Measurements from ENCODE around the gene PTPRC.

PTPRC gene

DNA sequence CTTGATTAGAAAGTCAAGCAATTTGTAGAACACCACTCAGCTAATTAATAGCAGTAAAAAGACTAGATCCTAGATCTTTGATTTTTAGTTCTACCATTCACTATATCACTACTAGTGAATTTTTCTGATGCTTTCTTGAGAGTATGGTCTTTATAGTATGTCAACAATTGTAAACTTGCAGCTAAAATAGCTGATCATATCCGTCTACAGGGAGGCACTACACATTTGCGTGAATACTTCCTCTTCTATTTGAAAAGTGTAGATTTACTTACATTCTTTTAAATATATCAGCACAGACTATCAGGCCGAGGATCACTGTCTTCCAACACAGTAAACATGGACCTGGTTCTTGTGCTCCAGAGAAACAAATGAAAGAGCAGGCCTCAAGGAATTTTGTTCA, 18.6 kb upstream of the PTPRC start:
- no peak for DNase-seq (ENCODE audit: low spot score)

DNA sequence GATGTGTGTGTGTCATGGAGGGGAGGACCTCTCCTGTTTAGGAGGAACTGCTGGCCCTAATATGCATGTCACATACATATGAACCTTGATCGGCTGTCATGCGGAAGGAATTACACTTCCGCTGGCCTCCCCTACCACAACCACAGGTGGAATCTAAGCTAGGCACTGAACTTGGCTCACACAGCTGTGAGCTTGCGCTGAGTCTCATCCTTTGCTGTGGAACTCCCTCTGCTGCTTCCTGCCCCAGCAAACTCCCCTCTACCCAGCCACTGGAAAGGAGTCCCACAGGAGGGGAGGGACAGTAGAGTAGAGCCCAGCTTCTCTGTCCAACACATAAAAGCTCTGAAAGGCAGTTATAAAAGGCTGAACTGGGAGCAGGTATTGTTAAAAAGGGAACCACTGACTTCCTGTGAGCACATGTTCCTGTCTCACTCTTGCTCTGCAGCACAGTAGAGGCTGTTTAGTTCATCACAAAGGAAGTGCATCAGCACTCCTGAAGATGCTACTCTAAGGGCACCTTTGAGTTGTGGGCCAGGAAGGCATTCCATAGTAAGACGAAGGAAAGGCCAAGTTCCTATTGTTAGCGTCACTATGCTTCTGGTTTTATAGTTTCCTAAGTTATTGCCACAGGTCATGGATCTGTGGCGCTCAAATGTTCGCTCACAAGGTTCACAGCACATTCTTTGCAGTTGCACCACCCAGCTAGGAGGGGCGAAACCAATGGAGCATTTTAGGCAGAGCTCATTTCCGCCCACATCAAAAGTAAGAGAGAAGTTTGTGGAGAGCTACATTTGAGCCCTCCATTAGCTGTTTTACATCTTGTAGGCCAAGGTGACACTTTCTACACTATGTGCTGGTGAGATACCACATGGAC, 17.7 kb upstream of the PTPRC start:
- DNase-seq (ENCODE audit: low spot score), result peak; percentile 19

DNA sequence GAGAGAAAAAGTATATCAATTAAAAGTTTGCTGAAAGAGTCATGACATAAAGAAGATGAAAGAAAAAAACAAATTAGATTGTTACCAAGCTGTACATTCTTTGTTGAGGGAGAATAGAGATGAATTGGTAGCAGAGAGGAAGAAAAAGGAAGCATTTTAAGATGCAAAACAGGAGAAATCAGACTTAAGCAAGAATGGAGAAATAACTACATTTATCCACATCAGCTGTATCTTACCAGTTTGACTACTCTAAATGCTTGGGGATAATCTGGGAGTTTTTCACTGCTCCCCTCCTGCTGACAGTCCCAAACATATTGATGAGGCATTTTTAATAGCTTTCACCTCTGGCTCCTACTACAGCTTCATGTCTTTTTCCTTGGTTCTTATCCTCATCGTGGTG, 16.8 kb upstream of the PTPRC start:
- DNase-seq (ENCODE audit: low spot score), result no peak

DNA sequence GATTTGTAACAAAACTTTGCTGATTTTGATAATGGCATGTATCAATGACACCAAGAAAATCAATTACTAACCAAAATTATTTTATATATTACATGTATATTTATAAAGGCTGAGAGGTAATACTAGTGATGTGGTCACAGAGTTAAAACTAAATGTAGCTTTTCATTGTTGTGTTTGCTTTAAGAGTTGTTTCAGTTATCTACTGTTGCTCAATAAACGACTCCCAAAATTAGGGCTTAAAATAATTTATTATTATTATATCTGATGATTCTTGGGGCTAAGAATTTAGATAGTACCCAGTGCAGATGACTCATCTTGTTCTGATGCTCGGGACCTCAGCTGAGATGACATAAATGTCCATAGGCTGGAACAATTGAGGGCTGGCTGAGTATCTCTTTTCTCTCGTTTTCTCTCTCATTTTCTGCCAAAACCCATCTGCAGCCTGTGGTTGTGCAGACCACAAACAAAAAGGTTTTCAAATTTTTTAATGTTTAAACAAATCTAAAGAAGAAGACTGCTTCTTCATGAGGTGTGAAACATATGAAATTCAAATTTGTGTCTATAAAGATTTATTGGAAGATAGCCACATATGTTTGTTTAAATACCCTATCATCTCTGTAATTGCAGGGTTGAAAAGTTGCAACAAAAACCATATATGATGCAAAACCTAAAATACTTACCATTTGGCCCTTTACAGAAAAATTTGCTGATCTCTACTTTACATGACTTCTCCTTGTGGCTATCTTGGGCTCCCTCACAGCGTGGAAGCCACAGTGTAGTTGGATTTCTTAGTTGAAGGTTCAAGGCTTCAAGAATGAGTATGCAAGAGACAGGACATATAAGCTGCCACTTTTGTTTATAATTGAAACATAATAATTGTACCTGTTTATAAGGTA, 14.8 kb upstream of the PTPRC start:
- DNase-seq (ENCODE audit: low spot score), result no peak

DNA sequence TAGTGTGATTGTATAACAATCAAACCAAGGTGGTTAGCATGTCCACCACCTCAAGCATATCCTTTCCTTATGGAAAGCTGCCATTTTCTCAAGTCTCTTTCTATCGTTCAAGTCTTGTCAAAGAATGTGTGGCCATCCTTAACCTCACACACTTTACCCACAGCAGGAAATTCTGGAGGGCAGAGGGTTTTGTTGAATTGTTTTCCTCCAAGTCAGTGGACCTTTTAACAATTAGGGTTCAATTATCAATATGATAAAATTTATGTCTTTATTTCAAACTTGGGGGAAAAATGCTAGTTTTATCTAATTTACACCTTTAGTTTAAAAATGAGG, 14.2 kb upstream of the PTPRC start:
- DNase-seq (ENCODE audit: low spot score), result no peak

DNA sequence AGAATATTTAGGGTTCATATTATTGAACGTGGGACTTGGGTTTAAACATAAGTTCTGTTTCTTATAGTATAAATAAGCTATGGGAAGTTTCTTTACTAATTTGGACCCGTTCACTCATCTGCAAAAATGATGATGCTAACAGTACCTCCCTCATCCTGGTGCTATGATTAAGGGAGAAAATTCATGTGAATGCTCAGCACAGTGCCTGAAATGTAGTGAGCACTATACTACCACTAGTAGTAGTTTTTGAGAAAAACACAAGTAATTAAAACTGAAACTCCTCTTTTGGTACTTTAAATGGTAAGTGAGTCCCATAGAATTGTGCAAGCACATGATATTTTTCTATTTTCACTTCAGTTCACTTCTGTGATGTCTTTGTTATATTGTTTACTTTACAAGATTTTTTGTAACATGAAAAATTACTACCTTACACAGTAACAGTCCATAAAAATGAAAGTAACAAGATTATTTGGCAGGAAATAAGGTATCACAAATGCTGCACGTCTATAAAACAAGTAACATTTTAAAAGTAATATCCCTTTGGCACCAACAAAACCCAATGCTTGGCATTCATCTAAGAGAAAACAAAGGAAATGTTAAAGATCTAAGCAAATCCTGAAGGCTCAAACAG, 11.3 kb upstream of the PTPRC start:
- DNase-seq (ENCODE audit: low spot score), result no peak

DNA sequence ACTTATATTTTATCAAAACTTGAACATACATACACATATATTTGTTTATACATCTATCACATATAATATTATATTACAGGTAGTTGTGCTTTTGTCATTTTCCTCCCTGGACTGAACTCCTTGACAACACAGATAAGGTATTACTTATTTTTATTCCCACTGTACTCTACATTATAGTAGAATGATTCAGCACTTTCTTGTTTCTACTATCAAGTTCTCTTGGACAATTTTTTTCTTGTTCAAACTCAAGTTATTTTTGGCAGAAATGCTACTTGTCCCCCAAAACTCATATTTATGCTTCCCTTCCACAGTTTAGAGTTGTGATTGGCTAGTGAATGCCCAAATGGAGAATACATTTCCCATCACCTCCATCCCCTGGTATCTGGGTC, 10.8 kb upstream of the PTPRC start:
- no peak for DNase-seq (ENCODE audit: low spot score)

DNA sequence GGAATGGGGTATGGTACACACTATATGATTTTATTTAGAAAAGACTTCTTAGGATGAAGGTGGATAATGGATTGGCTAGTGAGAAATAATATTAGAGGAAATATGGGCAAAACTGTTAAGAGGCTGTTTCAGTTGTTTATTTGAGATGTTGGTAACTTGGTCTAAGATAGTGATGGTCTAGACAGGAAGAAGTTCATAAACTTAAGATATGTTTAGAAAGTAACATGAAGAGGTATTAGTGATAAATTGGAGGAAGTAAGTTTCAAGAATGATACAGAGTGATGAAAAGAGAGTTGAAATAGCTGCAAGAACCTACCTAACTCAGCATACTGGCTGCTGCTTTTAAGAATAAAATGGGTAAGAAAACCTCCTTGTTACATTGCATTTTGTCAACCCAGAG, 9.2 kb upstream of the PTPRC start:
- no peak for DNase-seq (ENCODE audit: low spot score)

DNA sequence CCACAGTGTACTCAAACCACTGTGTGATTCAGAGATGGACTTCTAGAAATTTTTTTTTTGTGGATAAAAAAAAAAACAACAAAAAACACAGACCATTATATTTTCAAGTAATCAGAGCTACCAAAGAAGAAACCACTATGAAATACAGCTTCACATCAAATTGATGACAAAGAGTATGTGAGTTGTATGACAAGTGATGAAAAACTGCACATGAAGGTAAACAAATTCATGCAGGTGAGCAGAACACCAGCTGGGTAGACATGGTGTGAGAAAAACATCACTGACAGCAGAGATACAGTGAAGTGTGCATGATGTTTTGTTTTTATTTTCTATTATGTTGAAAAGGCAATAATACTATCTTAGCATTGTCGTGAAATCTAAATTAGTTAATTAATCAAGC, 8.0 kb upstream of the PTPRC start:
- no peak for DNase-seq (ENCODE audit: low spot score)

DNA sequence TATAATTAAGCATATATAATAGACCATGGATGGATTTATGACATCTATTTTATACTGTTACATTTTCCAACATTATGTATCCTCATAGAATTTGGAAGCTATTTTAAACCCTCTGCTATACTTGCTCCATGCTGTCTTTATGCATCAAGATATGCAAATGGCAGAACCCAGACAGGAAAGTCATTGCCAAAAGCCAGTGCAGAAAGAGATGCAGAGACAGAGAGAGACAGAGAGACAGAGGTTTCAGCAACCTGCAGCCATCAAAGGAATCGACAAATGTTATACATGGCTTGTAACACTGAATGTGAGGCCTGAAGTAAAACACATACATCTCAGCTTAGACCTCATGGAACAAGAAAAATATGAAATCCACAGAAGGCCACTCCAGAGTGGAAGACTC, 7.5 kb upstream of the PTPRC start:
- no peak for DNase-seq (ENCODE audit: low spot score)

DNA sequence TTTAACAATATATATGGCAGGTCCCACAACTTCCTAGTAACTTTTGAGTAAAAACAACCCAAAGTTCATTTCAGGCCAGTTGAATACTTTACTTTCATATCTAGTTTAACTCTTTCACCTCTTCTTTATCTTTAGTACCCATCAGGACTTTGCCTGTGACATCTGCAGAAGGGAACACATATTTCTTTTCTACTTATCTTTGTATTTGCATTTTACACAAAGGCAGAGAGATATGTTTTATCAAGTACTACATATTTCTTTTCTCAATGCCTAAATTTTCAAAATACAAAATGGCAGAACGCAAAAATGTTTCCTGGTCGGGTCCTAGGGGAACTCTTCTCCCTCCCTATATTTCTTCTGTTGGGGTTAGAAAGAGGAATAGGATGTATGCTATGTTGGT, 6.8 kb upstream of the PTPRC start:
- DNase-seq (ENCODE audit: low spot score), result no peak

DNA sequence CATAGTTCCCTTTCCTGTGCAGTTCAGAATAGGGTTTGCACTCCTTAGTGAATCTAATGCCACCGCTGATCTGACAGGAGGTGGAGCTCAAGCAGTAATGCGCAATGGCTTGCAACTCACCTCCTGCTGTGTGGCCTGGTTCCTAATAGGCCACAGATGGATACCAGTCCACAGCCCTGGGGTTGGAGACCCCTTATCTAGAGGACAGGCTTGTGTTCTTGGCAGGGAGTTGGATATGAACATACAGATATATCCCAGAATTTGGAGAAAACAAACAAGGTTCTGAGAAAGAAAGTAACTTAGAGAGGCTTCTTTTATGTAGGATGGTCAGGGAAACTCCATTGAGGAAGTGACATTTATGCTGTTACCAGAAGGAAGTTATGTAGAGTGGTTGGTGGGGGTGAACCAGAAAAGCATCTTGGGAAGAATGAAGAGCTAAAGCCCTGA, 5.1 kb upstream of the PTPRC start:
- DNase-seq (ENCODE audit: low spot score), result peak; percentile 27

DNA sequence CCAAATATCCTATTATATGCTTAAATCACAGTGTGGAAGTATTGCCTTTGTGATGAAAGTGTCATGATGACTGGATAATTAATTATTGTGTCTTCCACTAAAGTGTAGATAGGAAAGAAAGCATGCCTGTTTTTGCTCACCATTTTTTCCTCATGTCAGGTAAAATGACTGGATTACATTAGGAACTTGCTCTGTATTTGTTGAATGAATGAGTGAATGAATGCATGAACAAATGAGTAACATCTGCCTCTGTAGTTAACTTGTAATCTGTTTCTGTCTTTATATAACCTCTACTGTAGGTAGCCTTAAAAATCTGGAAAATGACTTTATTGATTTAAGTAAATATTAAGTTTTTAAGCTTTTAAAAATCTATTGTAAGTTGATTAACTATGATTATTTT, 2.9 kb upstream of the PTPRC start:
- no peak for DNase-seq (ENCODE audit: low spot score)

DNA sequence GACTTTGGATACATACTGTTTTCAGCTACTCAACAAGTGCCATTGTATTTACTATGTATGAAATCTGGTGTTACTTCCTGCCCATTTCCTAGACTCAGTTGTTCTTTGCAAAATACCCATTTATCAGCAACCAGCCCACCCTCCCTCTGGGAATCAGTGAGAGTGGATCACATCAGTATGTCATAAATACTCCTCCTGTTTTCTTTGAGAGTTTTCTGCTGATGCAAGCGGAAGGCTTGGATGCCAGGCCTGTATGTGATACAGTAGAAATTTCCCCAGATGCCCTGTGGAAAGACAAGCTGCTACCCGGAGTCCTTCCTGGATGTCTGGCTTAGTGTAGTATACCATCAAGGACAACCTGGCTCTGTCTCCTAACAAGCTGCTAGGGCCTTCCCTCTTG, 2.4 kb upstream of the PTPRC start:
- no peak for DNase-seq (ENCODE audit: low spot score)

DNA sequence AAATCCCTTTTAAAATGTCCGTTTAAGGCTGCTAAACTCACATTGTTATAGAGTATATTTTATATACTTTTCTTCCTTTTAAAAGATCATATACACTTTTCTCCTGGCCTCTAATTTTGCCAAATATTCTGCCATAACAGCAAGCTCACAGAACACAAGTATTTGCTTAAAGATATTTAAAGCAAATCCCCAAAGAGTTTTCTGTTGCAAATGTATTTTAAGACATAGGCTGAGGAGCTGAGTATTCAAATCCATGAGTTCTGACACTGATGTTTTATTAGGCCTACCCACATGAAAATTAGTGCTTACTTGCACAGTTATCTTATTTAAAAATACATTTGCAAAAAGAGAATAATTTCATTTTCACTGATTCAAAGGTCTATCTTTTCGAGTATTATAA, 1.7 kb upstream of the PTPRC start:
- DNase-seq (ENCODE audit: low spot score), result no peak

DNA sequence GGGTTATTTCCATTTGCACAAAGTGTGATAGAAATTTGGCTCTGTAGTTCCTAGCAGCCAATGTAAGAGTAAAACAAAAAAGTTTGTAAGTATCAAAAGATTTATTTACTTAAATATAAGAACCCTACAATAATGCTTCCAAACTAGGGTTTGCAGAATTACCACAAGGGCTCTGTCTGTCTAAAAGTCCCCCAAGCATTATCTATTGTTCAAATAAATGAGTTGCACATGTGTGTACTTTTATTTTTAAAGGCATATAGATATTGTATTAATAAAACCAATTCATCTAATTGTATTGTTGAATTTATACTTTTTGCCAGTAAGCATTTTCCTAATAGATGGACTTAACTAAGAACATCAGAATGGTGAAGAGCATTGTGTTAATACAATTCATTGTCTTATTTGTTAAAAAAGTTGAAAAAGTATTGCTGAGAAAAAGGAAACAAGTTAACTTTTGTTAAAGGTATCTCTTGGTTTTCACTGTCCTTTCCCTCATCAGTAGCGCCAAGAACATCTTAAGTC, 863 bp upstream of the PTPRC start:
- DNase-seq (ENCODE audit: low spot score), result no peak

DNA sequence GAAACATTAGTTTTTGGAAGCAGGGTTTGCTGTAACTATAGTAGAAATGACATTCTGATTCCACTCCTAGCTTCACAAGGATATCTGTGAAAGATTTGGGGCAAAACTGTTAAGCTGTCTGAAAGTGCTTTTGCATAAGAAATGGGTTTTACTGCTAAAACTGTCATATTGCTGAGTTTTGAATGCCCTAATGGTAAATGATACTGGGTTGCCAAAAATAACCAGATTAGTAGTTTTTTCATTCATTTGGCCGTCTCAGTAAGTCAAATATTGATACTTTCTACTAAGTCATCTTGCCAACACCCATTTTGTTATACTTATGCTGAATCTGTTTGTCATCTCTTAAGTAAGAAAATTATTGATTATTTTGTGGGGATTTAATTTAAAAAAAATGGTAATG, 399 bp upstream of the PTPRC start:
- DNase-seq (ENCODE audit: low spot score), result no peak

DNA sequence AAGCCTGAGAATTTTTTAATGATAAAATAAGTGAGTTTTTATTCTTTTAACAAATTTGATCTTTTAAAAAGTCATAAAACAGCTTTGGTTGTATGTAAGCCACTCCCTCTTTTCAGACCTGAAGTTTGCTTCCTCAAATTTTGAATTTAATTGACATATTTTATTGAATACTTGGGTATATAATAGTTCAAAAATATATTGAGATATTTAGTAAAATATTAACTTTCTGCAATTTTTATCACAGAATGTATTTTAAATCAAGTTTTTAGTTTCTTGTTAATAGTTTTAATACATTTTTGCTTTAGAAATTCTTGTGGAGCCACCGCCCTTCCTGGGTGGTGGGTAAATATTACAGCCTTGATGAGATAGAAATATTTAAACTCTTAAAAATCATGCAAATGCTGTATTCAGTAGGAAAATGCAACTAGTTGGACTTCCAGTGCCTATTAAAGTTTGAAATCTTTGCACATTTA, 867 bp downstream of the PTPRC start:
- DNase-seq (ENCODE audit: low spot score), result no peak

DNA sequence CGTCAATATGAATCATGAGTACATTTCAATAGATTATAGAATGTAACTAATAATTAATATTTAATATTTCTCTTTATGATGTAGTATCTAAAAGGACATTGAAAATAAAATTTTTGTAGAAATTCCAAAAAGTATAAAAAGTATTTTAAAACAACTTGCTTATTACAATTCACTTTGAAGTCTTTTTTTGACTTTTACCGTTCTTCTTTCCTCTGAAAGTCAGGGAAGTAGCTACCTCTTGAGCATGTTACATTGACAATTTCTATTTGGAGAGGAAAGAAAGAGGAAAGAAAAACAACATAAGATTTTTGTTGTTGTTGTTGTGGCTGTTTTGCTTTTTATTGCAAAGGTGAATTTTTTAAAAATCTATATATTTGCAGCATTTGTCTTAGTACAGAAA, 1.3 kb downstream of the PTPRC start:
- DNase-seq (ENCODE audit: low spot score), result no peak

DNA sequence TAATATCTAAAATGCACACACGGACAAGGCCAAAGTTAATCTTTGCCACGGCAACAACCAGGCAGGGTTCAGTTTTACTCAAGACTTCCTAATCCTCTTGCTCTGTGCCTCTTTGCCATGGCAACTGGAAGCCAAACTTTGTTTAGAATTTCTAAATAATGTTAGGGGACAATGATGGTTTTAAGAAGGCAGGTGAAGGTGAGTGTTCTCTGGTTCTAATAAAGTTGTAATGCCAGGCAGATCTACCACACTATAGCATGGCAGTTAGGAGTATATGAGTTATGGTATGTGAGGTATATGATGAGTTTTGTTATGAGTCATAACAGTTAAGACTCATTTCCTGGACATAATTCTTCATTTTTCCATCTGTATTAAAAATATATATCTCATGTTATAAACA, 2.7 kb downstream of the PTPRC start:
- no peak for DNase-seq (ENCODE audit: low spot score)

DNA sequence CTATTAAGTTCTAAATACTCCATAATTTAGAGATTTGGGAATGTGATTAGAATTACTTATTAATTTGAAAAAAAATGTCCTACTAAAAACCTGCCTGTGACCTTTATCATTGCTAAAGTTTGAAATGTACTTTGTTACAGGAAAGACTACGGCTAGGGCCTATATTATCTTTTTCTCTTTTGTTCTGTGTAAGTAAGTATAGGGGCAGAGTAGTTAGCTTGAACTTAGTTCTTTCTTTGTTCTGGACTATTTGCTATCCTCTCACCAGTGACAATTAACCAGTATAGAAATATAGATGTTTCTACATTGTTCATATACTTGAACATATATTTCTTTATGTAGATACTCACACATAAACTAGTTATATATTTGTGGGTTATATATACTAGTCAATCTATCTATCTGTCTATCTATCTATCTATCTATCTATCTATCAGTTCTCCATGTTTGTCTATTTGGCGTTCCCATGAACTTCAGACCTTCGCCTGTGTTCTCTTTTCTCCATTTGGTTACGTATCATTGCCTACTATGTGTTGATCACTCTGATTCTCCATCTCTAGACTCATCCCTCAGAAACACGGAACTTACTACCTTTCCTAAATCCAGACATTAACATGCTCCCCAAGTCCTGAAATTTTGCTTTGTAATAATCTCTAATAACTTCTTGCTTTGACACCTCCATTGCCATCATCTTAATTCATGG, 3.3 kb downstream of the PTPRC start:
- DNase-seq (ENCODE audit: low spot score), result no peak

DNA sequence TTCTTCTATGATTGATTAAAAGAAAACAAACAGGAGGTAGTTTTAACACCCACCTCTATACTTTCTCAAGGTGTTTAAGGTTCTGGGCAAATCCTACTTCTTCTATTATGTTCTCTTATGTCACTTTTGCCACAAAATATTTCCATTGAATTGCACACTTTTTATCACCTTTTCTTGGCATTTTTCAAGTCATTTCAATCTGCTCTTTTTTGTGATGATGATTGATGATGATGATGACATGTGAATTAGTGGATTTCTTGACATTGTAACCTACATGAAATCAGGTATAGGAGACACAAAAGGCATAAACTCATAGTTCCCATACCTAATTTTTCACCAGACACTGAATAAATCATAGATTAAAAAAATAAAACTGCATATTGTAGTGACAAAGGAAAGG, 4.1 kb downstream of the PTPRC start:
- no peak for DNase-seq (ENCODE audit: low spot score)
